Measurements from ENCODE around the gene ZNF787. TPM values are rescaled to one million over a fixed set of nuclear protein-coding genes. Genes with fewer than 3 reads are reported as not detected.

The ZNF787 gene
- total and polyA plus RNA-seq, 2 donors (not counting 3 experiments of a cell fraction or from before 2014, with no cell fraction given): 11.6 to 32.7 TPM

GRCh38 chr19:56141417-56141993, 20.4 kb upstream of the ZNF787 start:
- POLR2A ChIA-PET: interaction anchor here (0.6 to 1.5 kb wide), 3 partner anchors 12 to 448 kb away, joined by 3 to 10 read pairs (median 3); no protein-coding TSS in a partner anchor
- peak overlapping the region; percentile 23 for H2AFZ ChIP-seq (ENCODE audit: low read depth, low read length)
- peak; percentile 73 for FAIRE-seq
- no peak for DNase-seq (ENCODE audit: low read depth, low spot score)
- BruUV-seq (replicated peaks): no TSS peak
- H3K4me3 ChIP-seq (replicated peaks in 1 of 3; ENCODE audit: insufficient read depth in 1 of 3, low read depth in 1 of 3, low read length in 3 of 3): peak overlapping the region; percentile 45 to 73 (median 70)
- no peaks in the 10 kb centered on the region for H3K9me1 ChIP-seq (replicated peaks; ENCODE audit: control insufficient read depth, extremely low read depth, insufficient read depth, low read length)
- intact Hi-C loops (cut with micrococcal nuclease): loop anchor here (1.0 to 2.0 kb wide), 3 partner anchors 12 to 31 kb away; no protein-coding TSS in a partner anchor
- dilution Hi-C loops (cut with MboI; ENCODE audit: extremely low pct_ligation_motif_present, low sequenced_read_pairs): no loop called here
- H3K79me2 ChIP-seq (ENCODE audit: control insufficient read depth, insufficient read depth, low read length): peaks cover 22% of the 10 kb centered on the region
- H3K27me3 ChIP-seq (ENCODE audit: control insufficient read depth in 2 of 2, insufficient read depth in 2 of 2, low read length in 2 of 2): no peaks in the 10 kb centered on the region
- no peak for TF ChIP-seq JUN (IDR thresholded peaks at IDR 0.05; ENCODE audit: borderline replicate concordance, insufficient read depth, insufficient read length, low read depth)
- no peak for TF ChIP-seq EZH2 (IDR thresholded peaks at IDR 0.05; ENCODE audit: borderline replicate concordance, low read depth, low read length, severe bottlenecking)
- TF ChIP-seq GATA2 (IDR thresholded peaks at IDR 0.05; ENCODE audit: insufficient read depth, insufficient read length, low read depth, low read length): no peak
- TF ChIP-seq POLR2A (IDR thresholded peaks at IDR 0.05; ENCODE audit: low read depth, low read length): no peak
- no peak for TF ChIP-seq FOS (IDR thresholded peaks at IDR 0.05; ENCODE audit: borderline replicate concordance, insufficient read depth, low read length)
- TF ChIP-seq CTCF (IDR thresholded peaks at IDR 0.05; ENCODE audit: extremely low read depth in 1 of 2, insufficient read depth in 1 of 2, low read depth in 1 of 2, low read length in 2 of 2): no peak
- TF ChIP-seq POLR2AphosphoS5 (IDR thresholded peaks at IDR 0.05; ENCODE audit: insufficient read depth, low read depth, low read length): no peak
- no peak for TF ChIP-seq MYC (IDR thresholded peaks at IDR 0.05; ENCODE audit: low read depth, low read length)
- TF ChIP-seq MAX (IDR thresholded peaks at IDR 0.05; ENCODE audit: insufficient read depth, insufficient read length): no peak
- H4K20me1 ChIP-seq (replicated peaks; ENCODE audit: control insufficient read depth, extremely low read depth, insufficient read depth, low read length): no peaks in the 10 kb centered on the region
- CTCF ChIA-PET: interaction anchor here (0.8 to 3.1 kb wide), 8 partner anchors 9 to 168 kb away, joined by 3 to 18 read pairs (median 8); partner anchors contain the start of gene ZNF787
- peaks cover 10% of the 10 kb centered on the region for H3K4me1 ChIP-seq (ENCODE audit: control insufficient read depth, extremely low read depth, insufficient read depth, low read length)
- H3K9me3 ChIP-seq (replicated peaks; ENCODE audit: control insufficient read depth, insufficient read depth, low read length): no peaks in the 10 kb centered on the region
- peaks cover 0 to 4% of the 10 kb centered on the region in 2 experiments for H3K36me3 ChIP-seq (ENCODE audit: control insufficient read depth in 2 of 2, extremely low read depth in 1 of 2, insufficient read depth in 2 of 2, low read length in 2 of 2)
- peak overlapping the region; percentile 53 for H3K9ac ChIP-seq (replicated peaks; ENCODE audit: extremely low read depth, insufficient read depth, low read length)
- H3K4me2 ChIP-seq (ENCODE audit: insufficient read depth, low read length): peak overlapping the region; percentile 86
- no peak overlapping the region for H3K27ac ChIP-seq (ENCODE audit: insufficient read depth, low read depth, low read length)

Data from endothelial cell of umbilical vein (primary cell).